Heart right ventricle (tissue), 16 donors: ENCODE results near the gene TMEM170B. TPM values are rescaled to one million over a fixed set of nuclear protein-coding genes. Genes with fewer than 3 reads are reported as not detected.
A peak's percentile ranks its signal among the peaks of the same experiment; 100 is the strongest.

Experiments used
- ATAC-seq, 8 donors: fragments of 200-7000 bp; cut with Tn5 transposase; one replicate each; pipeline ENCODE4 v1.9.1; 2020; ENCODE audit warnings: mild to moderate bottlenecking in 8 of 8, moderate library complexity in 8 of 8, moderate number of reproducible peaks in 1 of 8
- DNase-seq, 2 donors: peaks; one replicate each; pipeline ENCODE4 v3.0.0-alpha.2; 2020
- H3K27ac ChIP-seq, 10 donors: fragments of 200-600 bp; sonication (generic) in 2 of 10; one replicate each; pipeline versions ENCODE4 v1.5.0 to v1.8.0; 2020 to 2022; ENCODE audit warnings: mild to moderate bottlenecking in 3 of 10
- H3K27me3 ChIP-seq, 7 donors: fragments of 200-600 bp; one replicate each; pipeline ENCODE4 v1.8.0; 2021 to 2022; ENCODE audit warnings: mild to moderate bottlenecking in 2 of 7
- H3K36me3 ChIP-seq, 9 donors: fragments of 200-600 bp; sonication (generic) in 1 of 9; one replicate each; pipeline versions ENCODE4 v1.5.0 to v1.8.0; 2020 to 2022; ENCODE audit warnings: mild to moderate bottlenecking in 2 of 9
- H3K4me1 ChIP-seq, 9 donors: fragments of 200-600 bp; sonication (generic) in 1 of 9; one replicate each; pipeline versions ENCODE4 v1.5.0 to v1.8.0; 2020 to 2022; ENCODE audit warnings: mild to moderate bottlenecking in 4 of 9
- H3K4me3 ChIP-seq, 10 donors: fragments of 200-600 bp; sonication (generic) in 2 of 10; one replicate each; pipeline versions ENCODE4 v1.5.0 to v1.8.0; 2020 to 2022; ENCODE audit warnings: mild to moderate bottlenecking in 7 of 10, moderate library complexity in 2 of 10
- H3K9me3 ChIP-seq, 11 donors: fragments of 200-600 bp in 10 of 11; sonication (generic) in 2 of 11; one replicate each; pipeline versions ENCODE4 v1.5.0 to v1.8.0; 2013 to 2022; ENCODE audit warnings: mild to moderate bottlenecking in 2 of 11, control low read depth in 1 of 11, moderate library complexity in 1 of 11
- CTCF ChIP-seq, 9 donors: fragments of 200-600 bp; sonication (generic) in 2 of 9; IDR thresholded peaks; one replicate each; pipeline versions ENCODE4 v1.5.0 to v1.8.0; 2021 to 2022; ENCODE audit warnings: antibody characterized with exemption in 9 of 9, mild to moderate bottlenecking in 5 of 9, moderate library complexity in 1 of 9
- WGBS, 2 donors: extraction: QIAGEN DNeasy Blood & Tissue Kit; methylation state at CpG; one replicate each; pipeline ENCODE4 v1.1.7; 2013; ENCODE audit warnings: inconsistent platforms in 1 of 2; 5-methylcytosine and 5-hydroxymethylcytosine counted together
- intact Hi-C, 10 donors: fragments of 100-400 bp; cut with DNase I; formaldehyde crosslinking; loops; one replicate each; pipeline versions ENCODE4 v1.11.1 to v1.14.2; 2022
- polyA plus RNA-seq, 2 donors: library from polyadenylated mRNA; stranded (reverse); fragments of 200-250 nt; gene quantifications; one replicate each; pipeline ENCODE4 v1.2.3, GENCODE V29; 2013
- total RNA-seq, 10 donors: library from RNA; stranded (reverse); fragmentation: NEBNext Ultra II Directional in 3 of 10; extraction: Animal tissue kit (Norgen Biotek cat#: 25700) in 3 of 10; gene quantifications; one replicate each; pipeline versions ENCODE4 v1.2.1 to v1.2.4, GENCODE V29; 2021 to 2023
- donor health status: Arrhythmogenic right ventricular cardiomyopathy.
- donor health status: ischemic (EF 13 %, LVEDD 7.1; RV severe dilation, severe dysfunction).
- donor health status: healthy with polysubstance abuse.
- donor health status: DM: no; HTN: yes; CAD: no.
- donor health status: DM: no; HTN: no; CAD: no.
- donor health status: ischemic (EF 25% LVEDD 6.9; RV normal size, moderate dysfunction).
- donor health status: ischemic (EF 25% LVEDD 5.7; RV mildly dilated, moderate dysfunction).
- donor health status: healthy.
- donor health status: DM: yes; HTN: yes; CAD: no.
- donor health status: Ischemic cardiomyopathy.
- donor health status: ischemic (EF 35%, LVEDD 5.7; RV mildly dilated, moderate dysfunction).
- donor health status: nonischemic (EF 11% LVEDD 7.7; RV severe dilation, severe dysfunction).
- donor health status: DM: yes; HTN: yes; CAD: no.
- donor health status: PGD.
- donor health status: ischemic (EF 29% LVEDD 5.4; RV normal size, mild dysfunction).
- donor health status: nonischemic (EF 23%, LVEDD 6.1; RV moderate dilation, normal function).

The TMEM170B gene
- total and polyA plus RNA-seq, 12 donors = 1.3 to 5.3 (median 4.1) TPM

- no peak for ATAC-seq
- no peak for DNase-seq
- no peak for TF ChIP-seq CTCF (IDR thresholded peaks at IDR 0.05)
- H3K27ac ChIP-seq = no peak overlapping the region
- H3K4me1 ChIP-seq = peaks cover 0 to 13% (median 0%) of the 10 kb centered on the region in 9 donors
- WGBS, 2 donors = 80 to 85% methylated on average over 7 of the region's 7 CpGs
- H3K27me3 ChIP-seq = no peaks in the 10 kb centered on the region
- intact Hi-C loops = loop anchor here (5.0 to 10.0 kb wide), 10 partner anchors 66 to 1306 kb away; partner anchors contain the start of gene EDN1 (in 3 of the 10)
- no peak overlapping the region for H3K4me3 ChIP-seq
- H3K9me3 ChIP-seq = no peaks in the 10 kb centered on the region
- no peaks in the 10 kb centered on the region for H3K36me3 ChIP-seq
Observed at GRCh38 chr6:11586536-11586935, 49.0 kb downstream of the TMEM170B start.

- no peak for ATAC-seq
- H3K9me3 ChIP-seq = no peaks in the 10 kb centered on the region
- TF ChIP-seq CTCF (IDR thresholded peaks at IDR 0.05) = no peak
- H3K27ac ChIP-seq = peak overlapping the region in 1 of 10 donors; percentile 57
- no peaks in the 10 kb centered on the region for H3K36me3 ChIP-seq
- 51 to 72% methylated on average over 3 of the region's 3 CpGs for WGBS, 2 donors
- H3K4me3 ChIP-seq = no peak overlapping the region
- no peaks in the 10 kb centered on the region for H3K27me3 ChIP-seq
- DNase-seq = no peak
- peaks cover 0 to 19% (median 0%) of the 10 kb centered on the region in 9 donors for H3K4me1 ChIP-seq
- intact Hi-C loops = loop anchor here (5.0 to 10.0 kb wide), 10 partner anchors 63 to 1303 kb away; partner anchors contain the start of gene EDN1 (in 3 of the 10)
Observed at GRCh38 chr6:11589261-11589660, 51.7 kb downstream of the TMEM170B start.

GRCh38 chr6:11592294-11592906 is 54.9 kb downstream of the TMEM170B start:
- DNase-seq (no peak), ATAC-seq (peak in 5 of 8 donors; percentile 45 to 84 (median 63))
- Histone ChIP-seq H3K27me3 (no peaks in the 10 kb centered on the region), H3K4me3 (no peak overlapping the region), H3K36me3 (no peaks in the 10 kb centered on the region), H3K9me3 (no peaks in the 10 kb centered on the region), H3K4me1 (peaks cover 0 to 19% (median 0%) of the 10 kb centered on the region in 9 donors), H3K27ac (peak overlapping the region in 1 of 10 donors; percentile 8)
- no peak for TF ChIP-seq CTCF (IDR thresholded peaks at IDR 0.05)
- intact Hi-C loops = loop anchor here in 1 of 10 donors (10.0 kb wide), 1 partner anchor 482 kb away; no protein-coding TSS in a partner anchor
- 49 to 57% methylated on average over 8 of the region's 8 CpGs for WGBS, 2 donors

- H3K27me3 ChIP-seq = no peaks in the 10 kb centered on the region
- peaks cover 0 to 19% (median 0%) of the 10 kb centered on the region in 9 donors for H3K4me1 ChIP-seq
- WGBS, 2 donors = 76 to 94% methylated on average over 9 of the region's 9 CpGs
- TF ChIP-seq CTCF (IDR thresholded peaks at IDR 0.05) = no peak
- DNase-seq (no peak), ATAC-seq (no peak)
- H3K9me3 ChIP-seq = no peaks in the 10 kb centered on the region
- no peak overlapping the region for H3K27ac ChIP-seq
- intact Hi-C loops = loop anchor here in 1 of 10 donors (10.0 kb wide), 1 partner anchor 482 kb away; no protein-coding TSS in a partner anchor
- no peak overlapping the region for H3K4me3 ChIP-seq
- no peaks in the 10 kb centered on the region for H3K36me3 ChIP-seq
Observed at GRCh38 chr6:11593096-11593495, 55.5 kb downstream of the TMEM170B start.
